ENCODE results near the gene TTC13.

The TTC13 gene

GRCh38 chr1:230940848-230941247, 37.8 kb downstream of the TTC13 start:
- DNase-seq: no peak

GRCh38 chr1:230939806-230940489, 38.7 kb downstream of the TTC13 start:
- no peak for DNase-seq

- DNase-seq: no peak
Measured at GRCh38 chr1:230938924-230939368, 39.7 kb downstream of the TTC13 start.

GRCh38 chr1:230937371-230937770, 41.3 kb downstream of the TTC13 start:
- no peak for DNase-seq

GRCh38 chr1:230936475-230936874, 42.2 kb downstream of the TTC13 start:
- no peak for DNase-seq

GRCh38 chr1:230935852-230936251, 42.8 kb downstream of the TTC13 start:
- no peak for DNase-seq

GRCh38 chr1:230930986-230931385, 47.7 kb downstream of the TTC13 start:
- no peak for DNase-seq

- DNase-seq: no peak
Measured at GRCh38 chr1:230926182-230926581, 52.5 kb downstream of the TTC13 start.

GRCh38 chr1:230925608-230926007, 53.1 kb downstream of the TTC13 start:
- DNase-seq: no peak

GRCh38 chr1:230923176-230923575, 55.5 kb downstream of the TTC13 start:
- DNase-seq: no peak

- no peak for DNase-seq
Measured at GRCh38 chr1:230922620-230923019, 56.0 kb downstream of the TTC13 start.

- no peak for DNase-seq
Measured at GRCh38 chr1:230919207-230919606, 59.5 kb downstream of the TTC13 start.

GRCh38 chr1:230917284-230918135, 61.2 kb downstream of the TTC13 start:
- peak in 1 of 2 donors; percentile 19 for DNase-seq

GRCh38 chr1:230916587-230917283, 61.9 kb downstream of the TTC13 start:
- DNase-seq: no peak

- DNase-seq: no peak
Measured at GRCh38 chr1:230915078-230915477, 63.6 kb downstream of the TTC13 start.

- no peak for DNase-seq
Measured at GRCh38 chr1:230913496-230913895, 65.2 kb downstream of the TTC13 start.

GRCh38 chr1:230910755-230911117, 67.9 kb downstream of the TTC13 start:
- no peak for DNase-seq

- DNase-seq: no peak
Measured at GRCh38 chr1:230909974-230910754, 68.5 kb downstream of the TTC13 start.

- no peak for DNase-seq
Measured at GRCh38 chr1:230907472-230908205, 71.0 kb downstream of the TTC13 start.

GRCh38 chr1:230906226-230906625, 72.4 kb downstream of the TTC13 start:
- DNase-seq: no peak

GRCh38 chr1:230905733-230906132, 72.9 kb downstream of the TTC13 start:
- DNase-seq: no peak

GRCh38 chr1:230902349-230902923, 76.2 kb downstream of the TTC13 start:
- DNase-seq: no peak
